HepG2 (cell line): ENCODE data around the gene C10orf143. TPM values are rescaled to one million over a fixed set of nuclear protein-coding genes. Genes with fewer than 3 reads are reported as not detected.

ENCODE experiments used
- ATAC-seq: fragments of 200-7000 bp; cut with Tn5 transposase; 3 replicates; pipeline ENCODE4 v1.9.1; 2020; ENCODE audit warnings: mild to moderate bottlenecking, moderate library complexity
- BruUV-seq: library from RNA; stranded (reverse); fragments of 400-500 nt; replicated peaks from 2 replicates; lab custom pipeline; 2021; lab: Mats Ljungman, UMichigan
- CTCF ChIA-PET: fragments of 300-600 bp; formaldehyde crosslinking; extraction: SDS; loops from one replicate; lab custom pipeline; 2021; ENCODE audit warnings: low total read pairs, inconsistent platforms, low intra/inter-chr PET ratio; lab: Yijun Ruan, JAX
- POLR2A ChIA-PET: fragments of 350-600 bp; sonication (Branson Sonifier 250); formaldehyde crosslinking; loops from one replicate; lab custom pipeline; 2020; ENCODE audit warnings: antibody characterized with exemption, inconsistent platforms; lab: Yijun Ruan, JAX
- DNase-seq: peaks from one replicate; pipeline ENCODE4 v3.0.0-alpha.2; 2015; ENCODE audit warnings: low spot score
- FAIRE-seq: peaks from 3 replicates; lab custom pipeline; 2011; peaks lifted over from hg19 to GRCh38; lab: Jason Lieb, UNC
- H2AFZ ChIP-seq: one replicate; pipeline ENCODE4 v1.6.1; 2011; ENCODE audit warnings: low read length, inconsistent platforms
- H3K27ac ChIP-seq: fragments of 300-600 bp; 3 replicates; pipeline ENCODE4 v1.8.0; 2011; ENCODE audit warnings: mixed run types, mild to moderate bottlenecking, mixed read lengths, low read length, inconsistent platforms; ENCODE audit not compliant: insufficient read depth; ENCODE audit errors: extremely low read length
- H3K27me3 ChIP-seq, 2 experiments: fragments of 200-600 bp in 1 of 2; 2 replicates in 1 of 2; 3 replicates in 1 of 2; pipeline versions ENCODE4 v1.6.0 to v1.8.0; 2011; ENCODE audit warnings: low read length in 2 of 2, mild to moderate bottlenecking in 2 of 2, moderate library complexity in 2 of 2, inconsistent platforms in 1 of 2; ENCODE audit not compliant: insufficient read depth in 2 of 2, control insufficient read depth in 1 of 2
- H3K36me3 ChIP-seq, 2 experiments: fragments of 200-600 bp in 1 of 2; replicated peaks in 1 of 2; 2 replicates in 1 of 2; 3 replicates in 1 of 2; pipeline versions ENCODE4 v1.5.1 to v1.8.0; 2011; ENCODE audit warnings: low read length in 2 of 2, inconsistent platforms in 1 of 2; ENCODE audit not compliant: insufficient read depth in 2 of 2, control insufficient read depth in 1 of 2
- H3K4me1 ChIP-seq: 2 replicates; pipeline ENCODE4 v1.5.1; 2012; ENCODE audit warnings: low read length, inconsistent platforms; ENCODE audit not compliant: insufficient read depth
- H3K4me2 ChIP-seq: 2 replicates; pipeline ENCODE4 v1.6.0; 2011; ENCODE audit warnings: low read depth, low read length, inconsistent platforms
- H3K4me3 ChIP-seq, 3 experiments: fragments of 200-600 bp in 1 of 3; sonication (generic), shearing (Covaris generic) in 1 of 3; replicated peaks in 1 of 3; 2 replicates each; pipeline ENCODE4 v1.5.1; 2011 to 2016; ENCODE audit warnings: low read length in 3 of 3, inconsistent platforms in 2 of 3, low read depth in 2 of 3, mild to moderate bottlenecking in 2 of 3, control low read depth in 1 of 3, mixed read lengths in 1 of 3; ENCODE audit not compliant: insufficient read depth in 1 of 3
- H3K79me2 ChIP-seq: one replicate; pipeline ENCODE4 v1.6.1; 2011; ENCODE audit warnings: low read length, inconsistent platforms; ENCODE audit not compliant: insufficient read depth
- H3K9ac ChIP-seq: 2 replicates; pipeline ENCODE4 v1.6.0; 2011; ENCODE audit warnings: mild to moderate bottlenecking, low read depth, low read length, inconsistent platforms; ENCODE audit not compliant: insufficient read depth
- H3K9me3 ChIP-seq: 2 replicates; pipeline ENCODE4 v1.5.1; 2012; ENCODE audit warnings: mild to moderate bottlenecking, low read length
- H4K20me1 ChIP-seq: 2 replicates; pipeline ENCODE4 v1.6.0; 2011; ENCODE audit warnings: inconsistent platforms, mild to moderate bottlenecking, low read length, moderate library complexity; ENCODE audit not compliant: insufficient read depth
- ASH2L ChIP-seq: fragments of 300-600, 200-600 bp; sonication (generic); IDR thresholded peaks from 2 replicates; pipeline ENCODE4 v1.7.0; 2017; ENCODE audit warnings: low read depth, mild to moderate bottlenecking, moderate library complexity, mixed read lengths, low read length; ENCODE audit not compliant: insufficient read length
- CBFB ChIP-seq: sonication (generic); formaldehyde crosslinking; IDR thresholded peaks from 2 replicates; pipeline ENCODE4 v1.4.0; 2020; ENCODE audit warnings: missing genetic modification reagents
- CEBPB ChIP-seq: IDR thresholded peaks from 2 replicates; pipeline ENCODE4 v1.6.1; 2011; ENCODE audit warnings: low read depth, low read length, improper control_type of control experiment, borderline replicate concordance
- CHD2 ChIP-seq: IDR thresholded peaks from 2 replicates; pipeline ENCODE4 v1.6.1; 2011; ENCODE audit warnings: low read depth, low read length, improper control_type of control experiment
- EP300 ChIP-seq, 3 experiments: sonication (generic) in 1 of 3; formaldehyde crosslinking in 1 of 3; IDR thresholded peaks; 2 replicates each; pipeline versions ENCODE4 v1.5.1 to v1.6.1; 2011 to 2020; ENCODE audit warnings: low read depth in 2 of 3, low read length in 2 of 3, borderline replicate concordance in 1 of 3, improper control_type of control experiment in 1 of 3, mild to moderate bottlenecking in 1 of 3, missing genetic modification reagents in 1 of 3, moderate library complexity in 1 of 3
- NCOA1 ChIP-seq: sonication (generic); formaldehyde crosslinking; IDR thresholded peaks from 2 replicates; pipeline ENCODE4 v1.9.0; 2021; ENCODE audit warnings: missing genetic modification reagents
- NR1H2 ChIP-seq: sonication (generic); formaldehyde crosslinking; IDR thresholded peaks from 2 replicates; pipeline ENCODE4 v1.8.1; 2022; ENCODE audit warnings: low read depth, missing genetic modification reagents, borderline replicate concordance
- PPARG ChIP-seq: conservative IDR thresholded peaks from 2 replicates; pipeline ENCODE4 v1.6.1; 2016; ENCODE audit warnings: missing biosample characterization, missing genetic modification reagents
- TARDBP ChIP-seq: sonication (generic); formaldehyde crosslinking; IDR thresholded peaks from 2 replicates; pipeline ENCODE4 v1.8.0; 2022; ENCODE audit warnings: mild to moderate bottlenecking, missing genetic modification reagents
- WIZ ChIP-seq: sonication (generic); formaldehyde crosslinking; IDR thresholded peaks from 2 replicates; pipeline ENCODE4 v1.5.1; 2020; ENCODE audit warnings: mild to moderate bottlenecking, missing genetic modification reagents
- ZFP90 ChIP-seq: sonication (generic); formaldehyde crosslinking; IDR thresholded peaks from 2 replicates; pipeline ENCODE4 v1.8.0; 2022; ENCODE audit warnings: missing genetic modification reagents, mild to moderate bottlenecking, inconsistent platforms, borderline replicate concordance
- ZNF557 ChIP-seq: sonication (generic); formaldehyde crosslinking; IDR thresholded peaks from 2 replicates; pipeline ENCODE4 v1.4.0; 2020; ENCODE audit warnings: missing genetic modification reagents
- WGBS: methylation state at CpG from one replicate; pipeline ENCODE4 v1.1.6; 2017; ENCODE audit warnings: low lambda C conversion rate; 5-methylcytosine and 5-hydroxymethylcytosine counted together
- in situ Hi-C: cut with HindIII; loops from 2 replicates; pipeline ENCODE4 v1.10.0; 2017; ENCODE audit warnings: low pct_unique_long_range_greater_than_20kb; ENCODE audit not compliant: extremely low pct_ligation_motif_present
- intact Hi-C: fragments of 100-400 bp; cut with micrococcal nuclease; formaldehyde crosslinking; loops from one replicate; pipeline ENCODE4 v1.10.0; 2022; ENCODE audit not compliant: unreplicated experiment
- polyA plus RNA-seq, 8 experiments: library from polyadenylated mRNA; depleted of rRNA in 3 of 8; stranded (reverse) in 7 of 8; unstranded in 1 of 8; fragments of >200 nt; fragmentation: Illumina TruSeq in 4 of 8; extraction: Trizol in 4 of 8; gene quantifications; 2 replicates each; pipeline versions ENCODE4 v1.2.1 to v1.2.3, GENCODE V29; 2011 to 2016; ENCODE audit warnings: low read depth in 4 of 8, missing spikeins in 1 of 8, mixed read lengths in 1 of 8; ENCODE audit not compliant: insufficient read depth in 1 of 8
- total RNA-seq, 5 experiments: library from RNA; depleted of rRNA; stranded (reverse); fragments of >200 nt; fragmentation: Illumina TruSeq; extraction: Trizol; gene quantifications; 2 replicates each; pipeline ENCODE4 v1.2.3, GENCODE V29; 2016; ENCODE audit warnings: low read depth in 1 of 5

C10orf143 gene
- total and polyA plus RNA-seq, 2 of the 13 experiments (the other 11 are each of a cell fraction or from before 2014, with no cell fraction given): 0.21 to 0.91 TPM

GRCh38 chr10:130015075-130015695, 95.4 kb downstream of the C10orf143 start:
- DNase-seq (no peak), ATAC-seq (no peak), FAIRE-seq (no peak)
- no peak overlapping the region for H2AFZ ChIP-seq
- no TSS peak for BruUV-seq
- H3K9ac ChIP-seq: no peak overlapping the region
- TF ChIP-seq EP300 (IDR thresholded peaks at IDR 0.05; ENCODE audit: low read depth in 2 of 2, low read length in 2 of 2) (no peak), EP300 (CRISPR knock-in tag; IDR thresholded peaks at IDR 0.05; ENCODE audit: borderline replicate concordance) (no peak), ZNF557 (CRISPR knock-in tag) (no peak), TARDBP (CRISPR knock-in tag) (no peak)
- no peak overlapping the region for H3K4me3 ChIP-seq
- in situ Hi-C loops: no loop called here
- intact Hi-C loops: no loop called here
- H3K27ac ChIP-seq: no peak overlapping the region
- 17% methylated on average over 21 of the region's 22 CpGs for WGBS
- H3K79me2 ChIP-seq: no peaks in the 10 kb centered on the region
- H3K9me3 ChIP-seq: no peaks in the 10 kb centered on the region
- H4K20me1 ChIP-seq: no peaks in the 10 kb centered on the region
- ChIA-PET POLR2A (no interaction called here), CTCF (no interaction called here)
- peaks cover 3 to 59% of the 10 kb centered on the region in 2 experiments; a peak in 4 of 5 replicates for H3K27me3 ChIP-seq
- no peaks in the 10 kb centered on the region for H3K4me1 ChIP-seq
- H3K4me2 ChIP-seq: no peak overlapping the region
- no peaks in the 10 kb centered on the region for H3K36me3 ChIP-seq

GRCh38 chr10:130014263-130015074, 96.2 kb downstream of the C10orf143 start:
- no peaks in the 10 kb centered on the region for H3K36me3 ChIP-seq
- H3K9ac ChIP-seq: no peak overlapping the region
- H3K4me3 ChIP-seq: no peak overlapping the region
- intact Hi-C loops: no loop called here
- ATAC-seq: no peak
- no peak overlapping the region for H2AFZ ChIP-seq
- FAIRE-seq: no peak
- H3K27ac ChIP-seq: no peak overlapping the region
- H3K79me2 ChIP-seq: no peaks in the 10 kb centered on the region
- ChIA-PET CTCF (no interaction called here), POLR2A (no interaction called here)
- no TSS peak for BruUV-seq
- no peak for DNase-seq
- no peak overlapping the region for H3K4me2 ChIP-seq
- no peaks in the 10 kb centered on the region for H3K4me1 ChIP-seq
- H4K20me1 ChIP-seq: no peaks in the 10 kb centered on the region
- peaks cover 2 to 53% of the 10 kb centered on the region in 2 experiments; a peak in 4 of 5 replicates for H3K27me3 ChIP-seq
- no peaks in the 10 kb centered on the region for H3K9me3 ChIP-seq
- in situ Hi-C loops: no loop called here
- WGBS: 43% methylated on average over 24 of the region's 35 CpGs
- TF ChIP-seq CBFB (CRISPR knock-in tag): no peak
- TF ChIP-seq ASH2L: no peak
- TF ChIP-seq WIZ: no peak
- TF ChIP-seq NCOA1 (CRISPR knock-in tag): no peak
- no peak for TF ChIP-seq CHD2
- TF ChIP-seq NR1H2 (CRISPR knock-in tag): no peak
- TF ChIP-seq ZFP90: no peak
- TF ChIP-seq CEBPB: no peak
- no peak for TF ChIP-seq PPARG (CRISPR knock-in tag)
